Lower leg skin (tissue), 3 donors: ENCODE measurements around the gene PCED1B.

Source experiments
- POLR2A ChIP-seq, 2 donors: fragments of 450-650 bp; IDR thresholded peaks; one replicate each; pipeline ENCODE4 v1.6.1; 2016 to 2017; ENCODE audit warnings: antibody characterized with exemption in 2 of 2, mild to moderate bottlenecking in 1 of 2, moderate library complexity in 1 of 2
- TF ChIP-seq, protein P1 (sequence below), 3 donors: fragments of 450-650 bp; IDR thresholded peaks; one replicate each; pipeline ENCODE4 v1.5.1; 2016; ENCODE audit warnings: antibody characterized with exemption in 3 of 3, mild to moderate bottlenecking in 3 of 3, moderate library complexity in 2 of 3

DNA sequence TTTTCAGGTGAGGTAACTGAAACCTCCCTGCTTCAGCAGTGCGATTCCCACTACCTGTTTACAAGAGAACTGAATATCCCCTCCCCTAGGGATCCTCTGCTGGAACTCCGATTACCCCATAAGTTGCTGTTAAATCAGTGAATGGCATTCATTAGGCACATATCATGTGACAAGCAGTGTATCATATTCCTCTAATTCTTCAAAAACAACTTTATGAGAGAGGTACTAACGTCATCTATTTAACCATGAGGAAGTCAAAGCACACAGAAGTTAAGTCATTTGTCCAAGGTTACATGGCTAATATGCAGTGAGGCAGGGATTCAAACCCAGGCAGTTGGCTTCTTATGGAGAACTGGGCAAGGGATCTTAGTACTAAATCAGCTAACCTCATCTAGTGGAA, 43.9 kb upstream of the PCED1B start:
- no peak for TF ChIP-seq POLR2A (IDR thresholded peaks at IDR 0.05)
- TF ChIP-seq, protein P1, sequence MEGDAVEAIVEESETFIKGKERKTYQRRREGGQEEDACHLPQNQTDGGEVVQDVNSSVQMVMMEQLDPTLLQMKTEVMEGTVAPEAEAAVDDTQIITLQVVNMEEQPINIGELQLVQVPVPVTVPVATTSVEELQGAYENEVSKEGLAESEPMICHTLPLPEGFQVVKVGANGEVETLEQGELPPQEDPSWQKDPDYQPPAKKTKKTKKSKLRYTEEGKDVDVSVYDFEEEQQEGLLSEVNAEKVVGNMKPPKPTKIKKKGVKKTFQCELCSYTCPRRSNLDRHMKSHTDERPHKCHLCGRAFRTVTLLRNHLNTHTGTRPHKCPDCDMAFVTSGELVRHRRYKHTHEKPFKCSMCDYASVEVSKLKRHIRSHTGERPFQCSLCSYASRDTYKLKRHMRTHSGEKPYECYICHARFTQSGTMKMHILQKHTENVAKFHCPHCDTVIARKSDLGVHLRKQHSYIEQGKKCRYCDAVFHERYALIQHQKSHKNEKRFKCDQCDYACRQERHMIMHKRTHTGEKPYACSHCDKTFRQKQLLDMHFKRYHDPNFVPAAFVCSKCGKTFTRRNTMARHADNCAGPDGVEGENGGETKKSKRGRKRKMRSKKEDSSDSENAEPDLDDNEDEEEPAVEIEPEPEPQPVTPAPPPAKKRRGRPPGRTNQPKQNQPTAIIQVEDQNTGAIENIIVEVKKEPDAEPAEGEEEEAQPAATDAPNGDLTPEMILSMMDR (IDR thresholded peaks at IDR 0.05), result no peak
